Measurements from ENCODE around the gene PLD3. TPM values are rescaled to one million over a fixed set of nuclear protein-coding genes. Genes with fewer than 3 reads are reported as not detected.
"Not testable (repeated sequence)": the region's sequence is repeated elsewhere in the genome, so short reads cannot be mapped to it uniquely, and the experiment has no call there.

Gene PLD3
- total RNA-seq, 1 donor from 2014 or later, result 227 TPM

DNA sequence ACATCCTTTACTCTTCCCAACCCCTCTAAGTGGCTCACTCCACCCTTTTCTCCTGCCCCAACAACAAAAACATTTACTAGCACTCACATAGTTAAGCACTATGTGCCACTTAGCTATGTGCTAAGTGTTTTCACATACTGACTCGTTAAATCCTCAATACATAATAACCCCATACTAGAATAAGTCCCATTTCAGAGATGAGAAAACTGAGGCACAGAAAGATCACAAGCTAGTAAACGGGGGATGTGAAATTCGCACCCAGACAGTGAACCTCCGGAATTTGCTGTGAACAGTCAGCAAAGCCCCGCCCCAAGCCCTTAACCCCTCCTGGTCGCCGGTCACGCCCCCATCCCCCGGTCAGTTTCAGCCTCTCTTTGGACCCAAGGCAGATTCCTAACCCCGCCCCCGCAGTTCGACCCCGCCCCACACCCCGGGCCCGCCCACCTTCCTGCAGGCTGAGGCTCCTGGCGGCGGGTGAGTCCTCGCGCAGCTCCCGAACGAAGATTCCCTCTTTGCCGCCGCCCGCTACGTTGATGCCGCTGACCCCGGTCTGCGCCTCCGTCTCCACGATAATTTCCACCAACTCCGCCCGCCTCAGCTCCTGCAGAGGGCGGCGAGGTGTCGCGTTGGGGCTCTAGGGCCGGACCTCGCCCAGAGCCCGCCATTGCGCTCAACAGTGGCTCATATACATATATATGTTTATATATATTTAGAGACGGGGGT is 54.9 kb downstream of the PLD3 start:
- Mint-ChIP-seq H3K9me3 (ENCODE audit: unreplicated experiment) (no peaks in the 10 kb centered on the region), H3K27ac (ENCODE audit: unreplicated experiment) (peak overlapping the region; percentile 39), H3K4me1 (ENCODE audit: unreplicated experiment) (peaks cover 11% of the 10 kb centered on the region), H3K27me3 (ENCODE audit: unreplicated experiment) (peaks cover 8% of the 10 kb centered on the region), H3K4me3 (ENCODE audit: unreplicated experiment) (peak overlapping the region; percentile 90), H3K36me3 (ENCODE audit: low read depth, unreplicated experiment) (peaks cover 8% of the 10 kb centered on the region)
- peak; percentile 95 for DNase-seq (ENCODE audit: low spot score)
- TF ChIP-seq, protein P1, sequence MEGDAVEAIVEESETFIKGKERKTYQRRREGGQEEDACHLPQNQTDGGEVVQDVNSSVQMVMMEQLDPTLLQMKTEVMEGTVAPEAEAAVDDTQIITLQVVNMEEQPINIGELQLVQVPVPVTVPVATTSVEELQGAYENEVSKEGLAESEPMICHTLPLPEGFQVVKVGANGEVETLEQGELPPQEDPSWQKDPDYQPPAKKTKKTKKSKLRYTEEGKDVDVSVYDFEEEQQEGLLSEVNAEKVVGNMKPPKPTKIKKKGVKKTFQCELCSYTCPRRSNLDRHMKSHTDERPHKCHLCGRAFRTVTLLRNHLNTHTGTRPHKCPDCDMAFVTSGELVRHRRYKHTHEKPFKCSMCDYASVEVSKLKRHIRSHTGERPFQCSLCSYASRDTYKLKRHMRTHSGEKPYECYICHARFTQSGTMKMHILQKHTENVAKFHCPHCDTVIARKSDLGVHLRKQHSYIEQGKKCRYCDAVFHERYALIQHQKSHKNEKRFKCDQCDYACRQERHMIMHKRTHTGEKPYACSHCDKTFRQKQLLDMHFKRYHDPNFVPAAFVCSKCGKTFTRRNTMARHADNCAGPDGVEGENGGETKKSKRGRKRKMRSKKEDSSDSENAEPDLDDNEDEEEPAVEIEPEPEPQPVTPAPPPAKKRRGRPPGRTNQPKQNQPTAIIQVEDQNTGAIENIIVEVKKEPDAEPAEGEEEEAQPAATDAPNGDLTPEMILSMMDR (IDR thresholded peaks at IDR 0.05; ENCODE audit: unreplicated experiment), result no peak

DNA sequence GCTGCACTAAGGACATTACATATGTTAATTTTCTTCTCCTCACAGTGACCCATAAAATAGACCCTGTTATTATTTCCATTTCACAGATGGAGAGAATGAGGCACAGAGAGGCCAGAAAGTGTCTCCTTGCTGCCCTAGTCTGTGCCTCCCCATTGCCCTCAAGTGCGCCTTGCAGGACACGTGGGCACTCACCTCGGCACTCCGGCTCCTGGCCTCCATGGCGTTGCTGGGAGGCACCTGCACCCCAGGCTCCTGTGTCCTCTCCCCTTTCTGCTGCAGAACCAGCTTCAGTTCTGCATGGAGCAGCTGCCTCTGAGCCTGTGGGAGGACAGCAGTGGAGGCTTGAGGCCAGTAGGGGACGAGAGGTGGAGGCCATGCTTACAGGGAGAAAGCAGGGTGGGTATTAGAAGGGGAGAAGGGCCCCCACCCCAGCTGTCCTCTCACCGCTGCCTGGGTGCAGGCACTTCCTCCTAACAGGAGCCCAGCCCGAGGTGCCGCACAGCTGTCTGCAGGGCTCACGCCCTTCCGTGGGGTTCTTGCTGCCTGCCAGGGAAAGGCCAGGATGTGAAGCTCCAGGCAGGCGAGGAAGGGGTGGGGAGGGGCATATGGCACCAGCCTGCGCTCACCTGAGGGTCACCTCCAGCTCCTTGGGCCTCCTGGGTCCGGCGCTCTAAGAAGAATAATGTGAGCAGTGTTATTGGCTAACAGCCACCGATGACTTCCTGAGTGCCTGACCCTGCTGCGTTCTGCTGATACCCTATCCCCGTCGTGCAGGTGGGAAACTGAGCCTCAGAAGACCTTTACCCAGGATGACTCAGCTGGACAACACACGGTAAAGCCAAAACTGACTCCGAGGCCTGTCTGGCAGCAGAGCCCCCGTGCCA is 59.5 kb downstream of the PLD3 start:
- peaks cover 4% of the 10 kb centered on the region for H3K4me1 Mint-ChIP-seq (ENCODE audit: unreplicated experiment)
- DNase-seq (ENCODE audit: low spot score), result no peak
- no peaks in the 10 kb centered on the region for H3K36me3 Mint-ChIP-seq (ENCODE audit: low read depth, unreplicated experiment)
- H3K27me3 Mint-ChIP-seq (ENCODE audit: unreplicated experiment), result peaks cover 2% of the 10 kb centered on the region
- H3K9me3 Mint-ChIP-seq (ENCODE audit: unreplicated experiment), result no peaks in the 10 kb centered on the region
- H3K4me3 Mint-ChIP-seq (ENCODE audit: unreplicated experiment), result no peak overlapping the region
- no peak overlapping the region for H3K27ac Mint-ChIP-seq (ENCODE audit: unreplicated experiment)
- TF ChIP-seq, protein P1 (IDR thresholded peaks at IDR 0.05; ENCODE audit: unreplicated experiment), result no peak

DNA sequence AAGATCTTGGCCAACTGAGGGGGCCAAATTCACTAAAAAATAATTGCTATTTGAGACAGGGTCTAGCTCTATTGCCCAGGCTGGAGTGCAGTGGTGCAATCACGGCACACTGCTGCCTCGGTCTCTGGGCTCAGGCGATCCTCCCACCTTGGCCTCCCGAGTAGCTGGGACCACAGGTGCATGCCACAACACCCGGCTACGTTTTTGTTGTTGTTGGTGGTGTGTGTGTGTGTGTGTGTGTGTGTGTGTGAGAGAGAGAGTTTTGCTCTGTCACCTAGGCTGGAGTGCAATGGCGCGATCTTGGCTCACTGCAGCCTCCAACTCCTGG is 60.1 kb downstream of the PLD3 start:
- not testable (repeated sequence) for H3K27ac Mint-ChIP-seq (ENCODE audit: unreplicated experiment); H3K9me3 Mint-ChIP-seq (ENCODE audit: unreplicated experiment); H3K4me3 Mint-ChIP-seq (ENCODE audit: unreplicated experiment); DNase-seq (ENCODE audit: low spot score); H3K4me1 Mint-ChIP-seq (ENCODE audit: unreplicated experiment); H3K36me3 Mint-ChIP-seq (ENCODE audit: low read depth, unreplicated experiment); H3K27me3 Mint-ChIP-seq (ENCODE audit: unreplicated experiment)

DNA sequence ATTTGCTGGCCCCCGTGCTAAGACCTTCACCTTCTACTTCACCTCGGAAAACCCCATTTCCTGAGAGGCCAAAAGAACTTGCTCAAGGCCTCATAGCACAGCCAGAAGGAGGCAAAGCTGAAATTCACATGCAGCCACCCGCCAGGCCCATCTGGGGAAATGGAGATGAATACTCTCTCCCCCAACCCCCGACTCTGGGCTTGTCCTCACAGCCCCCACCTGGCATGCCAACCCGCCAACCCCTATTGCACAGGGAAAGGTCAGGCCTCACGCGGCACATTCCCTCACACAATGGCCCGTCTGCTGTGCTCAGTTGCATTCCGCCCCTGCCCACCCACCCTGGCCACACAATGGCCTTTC is 61.5 kb downstream of the PLD3 start:
- no peak for DNase-seq (ENCODE audit: low spot score)
- Mint-ChIP-seq H3K4me3 (ENCODE audit: unreplicated experiment) (no peak overlapping the region), H3K27ac (ENCODE audit: unreplicated experiment) (no peak overlapping the region), H3K36me3 (ENCODE audit: low read depth, unreplicated experiment) (no peaks in the 10 kb centered on the region), H3K4me1 (ENCODE audit: unreplicated experiment) (peaks cover 6% of the 10 kb centered on the region), H3K9me3 (ENCODE audit: unreplicated experiment) (no peaks in the 10 kb centered on the region), H3K27me3 (ENCODE audit: unreplicated experiment) (peaks cover 7% of the 10 kb centered on the region)
- TF ChIP-seq, protein P1 (IDR thresholded peaks at IDR 0.05; ENCODE audit: unreplicated experiment), result no peak

DNA sequence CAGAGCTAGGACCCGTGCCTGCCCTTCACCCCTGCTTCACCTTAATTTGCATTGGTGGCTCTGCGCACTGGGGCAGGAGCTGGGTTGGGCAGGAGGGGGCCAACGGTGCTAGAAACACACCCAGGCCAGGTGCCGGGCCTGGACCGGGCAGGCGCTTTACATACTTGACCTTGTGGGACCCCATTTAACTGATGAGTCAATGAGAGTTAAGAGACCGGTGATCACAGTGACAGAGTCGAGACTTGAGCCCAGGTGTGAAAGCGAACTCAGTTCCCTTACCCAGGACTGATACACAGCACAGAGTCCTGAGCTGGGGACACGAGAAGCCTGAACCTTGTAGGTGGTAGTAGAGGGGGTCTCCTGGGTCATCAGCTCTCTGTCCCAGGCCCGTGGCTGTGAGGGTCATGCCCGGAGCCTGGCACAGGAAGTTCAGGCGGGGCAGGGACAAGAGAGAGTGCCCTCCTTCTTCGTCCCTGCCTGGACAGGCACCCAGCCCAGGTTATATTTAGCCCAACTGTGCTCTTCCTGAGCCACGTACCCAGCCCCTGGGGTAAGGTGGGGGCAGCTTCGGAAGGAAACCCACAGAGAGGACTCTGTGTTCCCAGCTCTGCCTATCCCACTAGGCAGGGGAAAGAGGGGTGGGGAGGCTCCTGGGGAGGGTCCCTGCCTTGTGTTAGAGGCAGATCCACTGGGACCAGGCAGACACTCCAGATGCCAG is 62.8 kb downstream of the PLD3 start:
- DNase-seq (ENCODE audit: low spot score), result no peak
- H3K9me3 Mint-ChIP-seq (ENCODE audit: unreplicated experiment), result no peaks in the 10 kb centered on the region
- H3K27me3 Mint-ChIP-seq (ENCODE audit: unreplicated experiment), result peaks cover 9% of the 10 kb centered on the region
- peaks cover 17% of the 10 kb centered on the region for H3K4me1 Mint-ChIP-seq (ENCODE audit: unreplicated experiment)
- no peak overlapping the region for H3K4me3 Mint-ChIP-seq (ENCODE audit: unreplicated experiment)
- no peaks in the 10 kb centered on the region for H3K36me3 Mint-ChIP-seq (ENCODE audit: low read depth, unreplicated experiment)
- TF ChIP-seq, protein P1 (IDR thresholded peaks at IDR 0.05; ENCODE audit: unreplicated experiment), result no peak
- no peak overlapping the region for H3K27ac Mint-ChIP-seq (ENCODE audit: unreplicated experiment)
